Glomerular endothelial cell (primary cell): Measurements from ENCODE around the gene DYNC1H1. TPM values are rescaled to one million over a fixed set of nuclear protein-coding genes. Genes with fewer than 3 reads are reported as not detected.

Experiments used
- DNase-seq: peaks from one replicate; pipeline ENCODE4 v3.0.0-alpha.2; 2011; ENCODE audit warnings: low read depth, low spot score; ENCODE audit errors: extremely low read depth
- total RNA-seq: library from RNA; depleted of rRNA; stranded (reverse); fragments of >200 nt; gene quantifications from 2 replicates; pipeline ENCODE4 v1.2.3, GENCODE V29; 2015

Gene DYNC1H1
- total RNA-seq, 1 donor from 2014 or later, result 995 TPM

DNA sequence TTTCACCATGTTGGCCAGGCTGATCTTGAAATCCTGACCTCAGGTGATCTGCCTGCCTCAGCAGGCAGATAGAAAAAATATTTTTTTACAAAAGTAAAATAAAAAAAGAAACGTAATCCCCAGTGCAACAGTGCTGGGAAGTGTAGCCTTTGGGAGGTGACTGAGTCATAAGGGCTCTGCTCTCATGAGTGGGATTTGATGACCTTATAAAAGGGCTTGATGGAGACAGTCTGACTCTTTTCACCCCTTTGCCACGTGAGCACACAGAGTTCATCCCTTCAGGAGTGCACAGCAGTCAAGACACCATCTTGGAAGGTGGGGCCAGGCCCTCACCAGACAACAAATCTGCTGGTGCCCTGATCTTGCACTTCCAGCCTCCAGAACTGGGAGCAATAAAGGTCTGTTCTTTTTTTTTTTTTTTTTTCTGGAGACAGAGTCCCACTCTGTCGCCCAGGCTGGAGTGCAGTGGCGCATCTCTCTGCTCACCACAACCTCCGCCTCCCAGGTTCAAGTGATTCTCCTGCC is 24.7 kb upstream of the DYNC1H1 start:
- DNase-seq, result no peak

DNA sequence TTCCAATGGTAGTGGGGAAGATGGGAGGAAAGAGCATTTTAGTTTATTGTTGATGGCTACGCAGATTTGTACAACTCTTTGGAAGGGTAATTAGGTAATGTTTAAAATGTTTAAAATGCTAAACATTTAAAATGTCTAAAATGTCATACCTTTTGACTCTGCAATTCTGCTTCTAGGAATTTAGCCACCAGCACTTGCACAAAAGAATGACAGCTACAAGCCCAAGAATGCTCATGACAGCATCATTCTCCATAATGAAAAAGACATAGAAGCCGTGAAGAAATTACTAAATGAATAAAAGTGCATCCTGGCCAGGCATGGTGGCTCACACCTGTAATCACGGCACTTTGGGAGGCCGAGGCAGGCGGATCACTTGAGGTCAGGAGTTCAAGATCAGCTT is 19.9 kb upstream of the DYNC1H1 start:
- DNase-seq, result no peak

DNA sequence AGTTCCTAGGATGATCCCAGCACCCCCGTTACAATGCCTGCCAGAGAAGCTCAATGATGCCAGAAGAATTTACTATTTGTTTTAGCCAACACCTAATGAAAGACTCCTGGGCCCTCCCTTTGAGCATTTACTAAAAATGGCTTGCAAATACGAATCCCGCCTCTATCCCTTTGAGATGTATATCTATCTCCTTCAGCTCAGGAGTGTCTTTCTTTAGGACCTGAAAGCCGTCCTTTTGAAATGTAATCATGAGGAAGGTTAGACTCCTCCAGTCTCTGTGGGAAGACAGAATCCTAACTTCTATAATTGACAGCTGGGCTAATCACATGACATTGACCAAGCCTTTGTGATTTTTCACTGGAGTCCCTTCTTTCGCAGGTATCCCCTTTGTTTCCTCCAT is 19.2 kb upstream of the DYNC1H1 start:
- DNase-seq, result no peak

GRCh38 chr14:101947577-101947903 is 16.8 kb upstream of the DYNC1H1 start:
- DNase-seq, result no peak

GRCh38 chr14:101947904-101948665 is 16.3 kb upstream of the DYNC1H1 start:
- DNase-seq, result peak; percentile 98

DNA sequence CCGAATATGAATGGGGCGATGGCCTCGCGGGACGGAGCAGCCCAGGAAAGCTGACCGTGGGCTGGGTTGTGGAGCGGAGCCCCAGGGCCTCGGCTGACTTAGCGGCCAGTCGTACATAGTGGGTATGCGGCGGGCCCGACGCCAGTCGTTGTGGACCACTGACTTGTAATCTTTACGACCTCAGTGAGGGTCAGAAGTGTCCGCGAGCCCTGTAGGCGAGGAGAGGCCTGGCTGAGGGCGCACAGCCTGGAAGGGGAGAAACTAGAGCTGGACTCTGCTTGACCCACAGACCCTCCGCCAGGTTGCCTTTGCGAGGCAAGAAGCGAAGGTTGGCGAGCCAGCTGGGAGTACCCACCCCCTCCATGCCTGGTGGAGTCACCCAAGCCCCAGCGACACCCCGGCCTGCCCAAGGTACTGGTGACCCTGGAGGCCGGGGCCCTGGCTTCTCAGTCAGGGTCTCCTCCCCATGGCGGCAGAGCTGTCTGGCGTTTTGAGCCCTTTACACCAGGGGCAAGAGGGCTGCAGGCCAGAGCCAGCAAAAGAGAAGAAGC is 15.6 kb upstream of the DYNC1H1 start:
- DNase-seq, result no peak

- DNase-seq, result no peak
Measured at GRCh38 chr14:101950100-101950499, 14.3 kb upstream of the DYNC1H1 start.

- no peak for DNase-seq
Measured at GRCh38 chr14:101950516-101951215, 13.7 kb upstream of the DYNC1H1 start.

DNA sequence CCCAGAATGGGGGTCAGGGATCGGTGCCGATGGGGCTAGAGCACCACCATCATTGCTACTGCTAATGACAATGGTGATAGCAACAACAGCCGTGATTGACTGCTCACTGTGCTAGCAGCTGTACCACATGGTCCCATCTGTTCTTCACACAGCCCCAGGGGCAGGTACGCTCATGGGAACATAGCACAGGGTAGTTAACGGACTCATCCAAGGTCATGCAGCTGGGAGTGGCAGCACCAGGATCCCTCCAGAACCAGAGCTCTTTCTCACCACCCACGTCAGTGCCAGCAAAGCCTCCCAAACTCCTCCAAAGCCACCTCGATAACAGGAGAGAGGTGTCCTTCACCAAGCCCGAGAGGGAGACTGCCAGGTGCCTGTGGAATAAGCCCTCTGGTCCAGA is 11.2 kb upstream of the DYNC1H1 start:
- no peak for DNase-seq

GRCh38 chr14:101954501-101954900 is 9.9 kb upstream of the DYNC1H1 start:
- no peak for DNase-seq

- DNase-seq, result no peak
Measured at GRCh38 chr14:101955695-101956161, 8.6 kb upstream of the DYNC1H1 start.

GRCh38 chr14:101956179-101956885 is 8.0 kb upstream of the DYNC1H1 start:
- no peak for DNase-seq

- DNase-seq, result no peak
Measured at GRCh38 chr14:101957406-101958234, 6.8 kb upstream of the DYNC1H1 start.

- no peak for DNase-seq
Measured at GRCh38 chr14:101958418-101959180, 5.8 kb upstream of the DYNC1H1 start.

GRCh38 chr14:101959277-101959676 is 5.1 kb upstream of the DYNC1H1 start:
- no peak for DNase-seq

DNA sequence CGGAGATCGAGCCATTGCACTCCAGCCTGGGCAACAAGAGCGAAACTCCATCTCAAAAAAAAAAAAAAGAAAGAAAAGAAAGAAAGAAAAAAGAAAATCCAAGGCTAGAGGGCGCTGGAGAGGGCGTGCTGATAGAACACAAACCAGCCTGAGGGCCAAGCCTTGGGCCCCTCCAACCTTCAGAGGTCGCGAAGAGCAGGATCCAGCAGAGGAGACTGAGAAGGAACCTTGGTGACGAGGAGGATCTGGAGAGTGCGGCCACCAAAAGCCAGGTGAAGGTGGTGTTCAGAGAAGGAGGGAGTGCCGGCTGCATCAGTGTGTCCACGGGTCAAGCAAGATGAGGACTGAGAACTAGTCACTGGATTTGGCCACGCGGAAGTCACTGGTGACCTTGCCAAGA is 4.1 kb upstream of the DYNC1H1 start:
- DNase-seq, result no peak

DNA sequence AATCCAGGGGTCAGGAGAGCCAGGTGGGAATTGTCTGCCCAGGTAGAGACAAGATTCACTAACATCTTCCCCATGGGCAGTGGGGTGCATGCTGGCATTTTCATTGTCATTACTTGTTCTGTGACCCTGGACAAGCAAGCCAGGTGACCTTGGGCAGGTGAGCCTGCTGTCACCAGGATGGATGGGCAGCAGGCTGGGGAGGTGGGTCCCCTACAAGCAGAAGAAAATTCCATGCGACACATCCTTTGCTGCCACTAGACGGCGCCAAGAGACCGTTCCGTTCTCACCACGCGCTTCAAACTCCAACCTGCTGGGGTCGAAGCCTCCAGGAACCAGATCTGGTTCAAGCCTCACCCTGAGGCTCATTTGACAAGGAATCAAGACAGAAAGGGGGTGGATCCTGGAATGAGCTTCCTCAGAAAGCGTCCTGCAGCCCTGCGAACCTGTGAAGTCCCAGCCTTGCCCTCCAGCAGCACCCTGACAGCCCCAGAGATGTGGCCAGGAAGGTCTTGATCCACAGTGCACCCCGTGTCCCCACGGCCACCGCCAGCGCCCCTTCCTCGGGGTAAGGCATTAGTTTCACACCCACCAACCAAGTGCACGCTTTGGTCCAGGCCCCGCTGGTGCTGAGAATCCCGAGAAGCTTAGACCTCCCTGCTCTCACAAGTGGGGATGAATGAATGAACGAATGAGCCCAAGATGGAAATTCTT is 3.2 kb upstream of the DYNC1H1 start:
- no peak for DNase-seq

- no peak for DNase-seq
Measured at GRCh38 chr14:101961746-101962502, 2.4 kb upstream of the DYNC1H1 start.
